Right hindlimb (tissue), 1 donor: ENCODE measurements around the gene SYNDIG1.
A peak's percentile ranks its signal among the peaks of the same experiment; 100 is the strongest.

Experiments
- DNase-seq: peaks from one replicate; pipeline ENCODE4 v3.0.0-alpha.2; 2018

Gene SYNDIG1

GRCh38 chr20:24679448-24680047, 210.1 kb downstream of the SYNDIG1 start:
- no peak for DNase-seq

GRCh38 chr20:24681634-24682495, 212.4 kb downstream of the SYNDIG1 start:
- peak; percentile 12 for DNase-seq

GRCh38 chr20:24682496-24682985, 213.1 kb downstream of the SYNDIG1 start:
- DNase-seq: peak; percentile 2

GRCh38 chr20:24683676-24684075, 214.2 kb downstream of the SYNDIG1 start:
- peak; percentile 14 for DNase-seq

GRCh38 chr20:24684421-24684871, 215.0 kb downstream of the SYNDIG1 start:
- peak; percentile 2 for DNase-seq

- DNase-seq: peak; percentile 18
These were observed 215.7 kb downstream of the SYNDIG1 start for GRCh38 chr20:24684956-24685691.

- DNase-seq: peak; percentile 4
These were observed 216.3 kb downstream of the SYNDIG1 start for GRCh38 chr20:24685736-24686135.

GRCh38 chr20:24686156-24686555, 216.7 kb downstream of the SYNDIG1 start:
- DNase-seq: peak; percentile 10

GRCh38 chr20:24690408-24690807, 221.0 kb downstream of the SYNDIG1 start:
- no peak for DNase-seq

GRCh38 chr20:24691901-24692351, 222.5 kb downstream of the SYNDIG1 start:
- DNase-seq: no peak

- DNase-seq: no peak
These were observed 223.2 kb downstream of the SYNDIG1 start for GRCh38 chr20:24692446-24693200.

- no peak for DNase-seq
These were observed 224.2 kb downstream of the SYNDIG1 start for GRCh38 chr20:24693466-24694156.

- peak; percentile 54 for DNase-seq
These were observed 224.8 kb downstream of the SYNDIG1 start for GRCh38 chr20:24694157-24694726.

- no peak for DNase-seq
These were observed 225.5 kb downstream of the SYNDIG1 start for GRCh38 chr20:24694727-24695528.

- no peak for DNase-seq
These were observed 226.2 kb downstream of the SYNDIG1 start for GRCh38 chr20:24695529-24696225.

GRCh38 chr20:24696396-24696795, 227.0 kb downstream of the SYNDIG1 start:
- no peak for DNase-seq

GRCh38 chr20:24697411-24697810, 228.0 kb downstream of the SYNDIG1 start:
- DNase-seq: no peak

- DNase-seq: no peak
These were observed 228.8 kb downstream of the SYNDIG1 start for GRCh38 chr20:24698189-24698588.

- DNase-seq: no peak
These were observed 229.3 kb downstream of the SYNDIG1 start for GRCh38 chr20:24698706-24699206.
